ENCODE data around the gene NOS1AP. TPM values are rescaled to one million over a fixed set of nuclear protein-coding genes. Genes with fewer than 3 reads are reported as not detected.
"Not testable (repeated sequence)": the region's sequence is repeated elsewhere in the genome, so short reads cannot be mapped to it uniquely, and the experiment has no call there.

NOS1AP gene
- polyA plus RNA-seq, 1 experiment = 0.04 TPM

DNA sequence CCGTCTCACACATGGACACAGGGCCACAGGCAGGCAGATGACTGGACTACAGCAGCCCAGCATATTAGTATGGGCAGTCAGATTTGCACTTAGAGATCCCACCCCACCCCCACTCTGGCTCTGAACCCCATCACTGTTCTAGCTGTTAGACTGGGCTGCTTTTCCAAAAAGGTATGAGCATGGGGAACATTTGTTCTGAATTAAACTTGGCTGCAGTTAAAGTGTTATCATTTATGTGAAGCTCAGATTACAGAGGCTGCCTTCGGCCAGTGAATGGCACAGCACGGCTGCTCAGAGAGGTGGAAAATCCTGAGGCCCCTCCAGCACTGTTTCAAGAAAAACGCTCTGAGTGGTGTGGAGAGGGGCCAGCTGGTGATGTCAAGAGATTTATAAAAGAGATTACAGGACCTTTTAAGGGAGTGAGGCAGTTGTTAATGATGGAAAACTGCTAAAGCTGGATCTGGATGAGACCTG is 6.9 kb upstream of the NOS1AP start:
- peak; percentile 21 for DNase-seq (ENCODE audit: low read depth, low spot score)
- POLR2A ChIA-PET = interaction anchor here (0.6 to 0.7 kb wide), 2 partner anchors 189 to 458 kb away, joined by 5 read pairs; no protein-coding TSS in a partner anchor
- Histone ChIP-seq H3K27ac (ENCODE audit: low read depth, low read length) (no peak overlapping the region), H3K4me3 (ENCODE audit: low read depth, low read length) (no peak overlapping the region), H3K9me3 (ENCODE audit: control insufficient read depth, insufficient read depth, low read length) (no peaks in the 10 kb centered on the region), H3K27me3 (ENCODE audit: control insufficient read depth, insufficient read depth, low read length) (peaks cover 20% of the 10 kb centered on the region)
- CTCF ChIA-PET = interaction anchor here (1.0 to 1.7 kb wide), 3 partner anchors 25 to 329 kb away, joined by 3 to 13 read pairs (median 4); no protein-coding TSS in a partner anchor
- no peak for TF ChIP-seq CTCF (IDR thresholded peaks at IDR 0.05; ENCODE audit: low read depth, low read length)

- CTCF ChIA-PET = interaction anchor here (2.2 kb wide), 1 partner anchor 212 kb away, joined by 7 read pairs; no protein-coding TSS in a partner anchor
- Histone ChIP-seq H3K4me3 (ENCODE audit: low read depth, low read length) (no peak overlapping the region), H3K9me3 (ENCODE audit: control insufficient read depth, insufficient read depth, low read length) (no peaks in the 10 kb centered on the region), H3K27ac (ENCODE audit: low read depth, low read length) (no peak overlapping the region), H3K27me3 (ENCODE audit: control insufficient read depth, insufficient read depth, low read length) (peaks cover 21% of the 10 kb centered on the region)
- no peak for TF ChIP-seq CTCF (IDR thresholded peaks at IDR 0.05; ENCODE audit: low read depth, low read length)
- DNase-seq (ENCODE audit: low read depth, low spot score) = no peak
- POLR2A ChIA-PET = no interaction called here
Observed at GRCh38 chr1:162065016-162065415, 4.5 kb upstream of the NOS1AP start.

GRCh38 chr1:162066836-162067235 is 2.7 kb upstream of the NOS1AP start:
- H3K27me3 ChIP-seq (ENCODE audit: control insufficient read depth, insufficient read depth, low read length) = peaks cover 32% of the 10 kb centered on the region
- not testable (repeated sequence) for H3K9me3 ChIP-seq (ENCODE audit: control insufficient read depth, insufficient read depth, low read length); DNase-seq (ENCODE audit: low read depth, low spot score); H3K4me3 ChIP-seq (ENCODE audit: low read depth, low read length); H3K27ac ChIP-seq (ENCODE audit: low read depth, low read length)
- ChIA-PET POLR2A (interaction anchor here (0.7 kb wide), 1 partner anchor 67 kb away, joined by 4 read pairs; no protein-coding TSS in a partner anchor), CTCF (interaction anchor here (0.6 to 1.0 kb wide), 3 partner anchors 275 to 352 kb away, joined by 3 to 4 read pairs (median 3); no protein-coding TSS in a partner anchor)

GRCh38 chr1:162067466-162067865 is 2.0 kb upstream of the NOS1AP start:
- H3K27ac ChIP-seq (ENCODE audit: low read depth, low read length) = no peak overlapping the region
- no peak for DNase-seq (ENCODE audit: low read depth, low spot score)
- H3K27me3 ChIP-seq (ENCODE audit: control insufficient read depth, insufficient read depth, low read length) = peaks cover 37% of the 10 kb centered on the region
- no peaks in the 10 kb centered on the region for H3K9me3 ChIP-seq (ENCODE audit: control insufficient read depth, insufficient read depth, low read length)
- H3K4me3 ChIP-seq (ENCODE audit: low read depth, low read length) = no peak overlapping the region
- TF ChIP-seq CTCF (IDR thresholded peaks at IDR 0.05; ENCODE audit: low read depth, low read length) = no peak
- POLR2A ChIA-PET = no interaction called here
- CTCF ChIA-PET = interaction anchor here (1.0 kb wide), 2 partner anchors 275 to 324 kb away, joined by 3 to 4 read pairs; no protein-coding TSS in a partner anchor

DNA sequence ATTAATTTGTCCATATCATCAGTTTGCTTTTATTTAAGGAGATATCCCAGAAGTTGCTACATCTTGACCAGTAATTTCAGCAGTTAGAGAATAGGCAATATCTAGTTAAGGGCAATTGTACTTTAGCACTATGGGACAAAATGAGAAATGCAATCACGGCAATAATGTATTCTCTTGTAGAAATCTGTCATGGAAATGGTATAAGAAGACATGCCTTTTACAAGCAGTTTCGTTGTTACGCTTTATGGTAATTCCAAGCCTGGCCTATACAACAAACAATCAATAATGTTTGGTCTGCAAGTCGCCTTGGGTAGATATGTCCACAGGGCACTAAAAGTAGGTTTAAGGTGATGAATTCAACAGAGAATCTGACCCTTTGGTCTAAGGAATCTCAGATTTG is 1.2 kb upstream of the NOS1AP start:
- H3K27ac ChIP-seq (ENCODE audit: low read depth, low read length) = no peak overlapping the region
- H3K4me3 ChIP-seq (ENCODE audit: low read depth, low read length) = no peak overlapping the region
- no peak for TF ChIP-seq CTCF (IDR thresholded peaks at IDR 0.05; ENCODE audit: low read depth, low read length)
- CTCF ChIA-PET = interaction anchor here (0.6 to 1.7 kb wide), 2 partner anchors 12 to 13 kb away, joined by 4 to 8 read pairs; no protein-coding TSS in a partner anchor
- POLR2A ChIA-PET = no interaction called here
- H3K27me3 ChIP-seq (ENCODE audit: control insufficient read depth, insufficient read depth, low read length) = peaks cover 40% of the 10 kb centered on the region
- H3K9me3 ChIP-seq (ENCODE audit: control insufficient read depth, insufficient read depth, low read length) = no peaks in the 10 kb centered on the region
- DNase-seq (ENCODE audit: low read depth, low spot score) = no peak
